H9 (cell line): ENCODE results near the gene ZSCAN5A. TPM values are rescaled to one million over a fixed set of nuclear protein-coding genes. Genes with fewer than 3 reads are reported as not detected.

Experiments
- DNase-seq: peaks from one replicate; pipeline ENCODE4 v3.0.0-alpha.2; 2017
- H2AFZ ChIP-seq: one replicate; pipeline ENCODE4 v1.6.1; 2013; ENCODE audit warnings: mild to moderate bottlenecking, low read length, control low read depth, moderate library complexity
- H2AK5ac ChIP-seq: 2 replicates; pipeline ENCODE4 v1.6.1; 2013; ENCODE audit warnings: low read length, control low read depth, mixed read lengths; ENCODE audit not compliant: insufficient read length
- H2BK120ac ChIP-seq: one replicate; pipeline ENCODE4 v1.6.1; 2013; ENCODE audit warnings: low read depth, mild to moderate bottlenecking, low read length, control low read depth, inconsistent platforms; ENCODE audit not compliant: poor library complexity, severe bottlenecking
- H2BK12ac ChIP-seq: 2 replicates; pipeline ENCODE4 v1.6.1; 2013; ENCODE audit warnings: low read length, control low read depth, mixed read lengths, low read depth; ENCODE audit not compliant: insufficient read length
- H2BK15ac ChIP-seq: 2 replicates; pipeline ENCODE4 v1.6.1; 2013; ENCODE audit warnings: low read depth, low read length, control low read depth
- H2BK20ac ChIP-seq: one replicate; pipeline ENCODE4 v1.6.1; 2013; ENCODE audit warnings: low read depth, mild to moderate bottlenecking, low read length, control low read depth, inconsistent platforms; ENCODE audit not compliant: poor library complexity, severe bottlenecking
- H2BK5ac ChIP-seq: 2 replicates; pipeline ENCODE4 v1.6.1; 2013; ENCODE audit warnings: low read length, control low read depth, mixed read lengths; ENCODE audit not compliant: insufficient read length
- H3K14ac ChIP-seq: 2 replicates; pipeline ENCODE4 v1.6.1; 2013; ENCODE audit warnings: low read length, control low read depth; ENCODE audit not compliant: insufficient read depth
- H3K18ac ChIP-seq: 2 replicates; pipeline ENCODE4 v1.6.1; 2013; ENCODE audit warnings: low read depth, mild to moderate bottlenecking, mixed read lengths, low read length, control low read depth; ENCODE audit not compliant: insufficient read length
- H3K23ac ChIP-seq: 2 replicates; pipeline ENCODE4 v1.6.1; 2013; ENCODE audit warnings: low read length, control low read depth, mixed read lengths, low read depth; ENCODE audit not compliant: insufficient read length
- H3K23me2 ChIP-seq: 2 replicates; pipeline ENCODE4 v1.6.1; 2013; ENCODE audit warnings: low read depth, mild to moderate bottlenecking, mixed read lengths, low read length, control low read depth; ENCODE audit not compliant: insufficient read length, poor library complexity, severe bottlenecking
- H3K27ac ChIP-seq: 2 replicates; pipeline ENCODE4 v1.5.1; 2013; ENCODE audit warnings: low read length, control low read depth, mixed read lengths, low read depth; ENCODE audit not compliant: insufficient read length
- H3K27me3 ChIP-seq: 2 replicates; pipeline ENCODE4 v1.6.1; 2013; ENCODE audit warnings: low read length, control low read depth, inconsistent platforms; ENCODE audit not compliant: insufficient read depth
- H3K4ac ChIP-seq: 2 replicates; pipeline ENCODE4 v1.6.1; 2013; ENCODE audit warnings: low read depth, mild to moderate bottlenecking, control low read depth, inconsistent platforms, low read length, moderate library complexity
- H3K4me1 ChIP-seq: 2 replicates; pipeline ENCODE4 v1.6.1; 2013; ENCODE audit warnings: low read length, control low read depth, inconsistent platforms; ENCODE audit not compliant: insufficient read depth
- H3K4me2 ChIP-seq: 2 replicates; pipeline ENCODE4 v1.6.1; 2013; ENCODE audit warnings: low read length, control low read depth, mixed read lengths; ENCODE audit not compliant: insufficient read length, insufficient read depth
- H3K56ac ChIP-seq: 2 replicates; pipeline ENCODE4 v1.6.1; 2013; ENCODE audit warnings: low read depth, mild to moderate bottlenecking, mixed read lengths, low read length, control low read depth; ENCODE audit not compliant: insufficient read length
- H3K79me1 ChIP-seq: 2 replicates; pipeline ENCODE4 v1.6.1; 2013; ENCODE audit warnings: low read depth, mild to moderate bottlenecking, moderate library complexity, low read length, control low read depth, inconsistent platforms; ENCODE audit not compliant: insufficient read depth, poor library complexity, severe bottlenecking
- H3K79me2 ChIP-seq: 2 replicates; pipeline ENCODE4 v1.6.1; 2013; ENCODE audit warnings: low read length, control low read depth, inconsistent platforms; ENCODE audit not compliant: insufficient read depth
- H3K9ac ChIP-seq: 2 replicates; pipeline ENCODE4 v1.6.1; 2013; ENCODE audit warnings: low read length, control low read depth, mixed read lengths; ENCODE audit not compliant: insufficient read length; ENCODE audit errors: extremely low read depth
- H3K9me3 ChIP-seq: one replicate; pipeline ENCODE4 v1.6.1; 2013; ENCODE audit warnings: low read depth, low read length, inconsistent platforms; ENCODE audit not compliant: control insufficient read depth
- H3T11ph ChIP-seq: one replicate; pipeline ENCODE4 v1.6.1; 2013; ENCODE audit warnings: mild to moderate bottlenecking, low read length, control low read depth, inconsistent platforms
- H4K20me1 ChIP-seq: one replicate; pipeline ENCODE4 v1.6.1; 2013; ENCODE audit not compliant: control insufficient read depth, insufficient read length, insufficient read depth
- H4K5ac ChIP-seq: 2 replicates; pipeline ENCODE4 v1.6.1; 2013; ENCODE audit warnings: low read depth, mild to moderate bottlenecking, mixed read lengths, low read length, control low read depth; ENCODE audit not compliant: insufficient read length
- H4K8ac ChIP-seq: replicated peaks from 2 replicates; pipeline ENCODE4 v1.6.1; 2013; ENCODE audit warnings: low read length, control low read depth, mixed read lengths, low read depth; ENCODE audit not compliant: insufficient read length
- H4K91ac ChIP-seq: 2 replicates; pipeline ENCODE4 v1.6.1; 2013; ENCODE audit warnings: low read depth, mild to moderate bottlenecking, moderate library complexity, mixed read lengths, low read length, control low read depth; ENCODE audit not compliant: insufficient read length
- H3K27ac Mint-ChIP-seq, 3 experiments: 2 replicates in 2 of 3; 3 replicates in 1 of 3; pipeline ENCODE4 v1.8.0; 2020 to 2021; ENCODE audit warnings: mixed read lengths in 3 of 3, mild to moderate bottlenecking in 1 of 3, moderate library complexity in 1 of 3
- H3K27me3 Mint-ChIP-seq: 2 replicates; pipeline ENCODE4 v1.8.0; 2021; ENCODE audit warnings: low read depth, mild to moderate bottlenecking, moderate library complexity, mixed read lengths
- H3K36me3 Mint-ChIP-seq, 3 experiments: 2 replicates in 2 of 3; 3 replicates in 1 of 3; pipeline ENCODE4 v1.8.0; 2020 to 2021; ENCODE audit warnings: low read depth in 3 of 3, mixed read lengths in 3 of 3; ENCODE audit not compliant: insufficient read depth in 1 of 3
- H3K4me1 Mint-ChIP-seq, 2 experiments: 2 replicates each; pipeline ENCODE4 v1.8.0; 2020; ENCODE audit warnings: mixed read lengths in 2 of 2
- H3K4me3 Mint-ChIP-seq, 2 experiments: 2 replicates in 1 of 2; 3 replicates in 1 of 2; pipeline ENCODE4 v1.8.0; 2020 to 2021; ENCODE audit warnings: mild to moderate bottlenecking in 2 of 2, mixed read lengths in 2 of 2, moderate library complexity in 1 of 2
- H3K9me3 Mint-ChIP-seq, 2 experiments: 2 replicates in 1 of 2; 3 replicates in 1 of 2; pipeline ENCODE4 v1.8.0; 2020; ENCODE audit warnings: mild to moderate bottlenecking in 2 of 2, mixed read lengths in 2 of 2, moderate library complexity in 1 of 2
- CTCF ChIP-seq: fragments of 200-600 bp; sonication (generic); conservative IDR thresholded peaks from 3 replicates; pipeline ENCODE4 v1.8.0; 2021; ENCODE audit warnings: antibody characterized with exemption, mild to moderate bottlenecking
- total RNA-seq: library from RNA; stranded (reverse); gene quantifications from 2 replicates; pipeline ENCODE4 v1.2.1, GENCODE V29; 2021

The ZSCAN5A gene
- total RNA-seq, 1 experiment from 2014 or later: 12.5 TPM

- Histone ChIP-seq H3K56ac (no peak overlapping the region), H3K18ac (no peak overlapping the region), H3K4ac (no peak overlapping the region), H4K8ac (no peak overlapping the region), H3K9ac (no peak overlapping the region), H2BK120ac (no peak overlapping the region), H3T11ph (no peak overlapping the region), H3K23ac (no peak overlapping the region), H4K5ac (no peak overlapping the region), H3K4me1 (no peaks in the 10 kb centered on the region), H3K4me2 (no peak overlapping the region), H2BK15ac (no peak overlapping the region), H3K79me1 (no peaks in the 10 kb centered on the region), H3K23me2 (no peaks in the 10 kb centered on the region), H4K91ac (no peak overlapping the region), H2AFZ (no peak overlapping the region), H2BK12ac (no peak overlapping the region), H2BK5ac (no peak overlapping the region), H4K20me1 (no peaks in the 10 kb centered on the region), H2AK5ac (no peak overlapping the region), H3K27me3 (no peaks in the 10 kb centered on the region), H3K9me3 (peaks cover 19% of the 10 kb centered on the region), H3K79me2 (no peaks in the 10 kb centered on the region), H2BK20ac (no peak overlapping the region), H3K27ac (no peak overlapping the region), H3K14ac (no peak overlapping the region)
- peak; percentile 73 for TF ChIP-seq CTCF
- Mint-ChIP-seq H3K9me3 (peaks cover 68 to 76% of the 10 kb centered on the region in 2 experiments), H3K4me1 (no peaks in the 10 kb centered on the region), H3K36me3 (peaks cover 0 to 5% (median 2%) of the 10 kb centered on the region in 3 experiments; a peak in 4 of 7 replicates), H3K27ac (no peak overlapping the region), H3K27me3 (no peaks in the 10 kb centered on the region; the same call in 1 of the 2 replicates), H3K4me3 (no peak overlapping the region)
- DNase-seq: no peak
Observed at GRCh38 chr19:56333506-56333905, 18.9 kb upstream of the ZSCAN5A start.
